GM19025 (cell line): ENCODE data around the gene CFAP141.

Experiments
- ATAC-seq: cut with Tn5 transposase; IDR thresholded peaks from one replicate; pipeline ENCODE4 v1.9.1; 2021; ENCODE audit warnings: mild to moderate bottlenecking, low read depth, moderate library complexity; ENCODE audit not compliant: unreplicated experiment

Gene CFAP141

DNA sequence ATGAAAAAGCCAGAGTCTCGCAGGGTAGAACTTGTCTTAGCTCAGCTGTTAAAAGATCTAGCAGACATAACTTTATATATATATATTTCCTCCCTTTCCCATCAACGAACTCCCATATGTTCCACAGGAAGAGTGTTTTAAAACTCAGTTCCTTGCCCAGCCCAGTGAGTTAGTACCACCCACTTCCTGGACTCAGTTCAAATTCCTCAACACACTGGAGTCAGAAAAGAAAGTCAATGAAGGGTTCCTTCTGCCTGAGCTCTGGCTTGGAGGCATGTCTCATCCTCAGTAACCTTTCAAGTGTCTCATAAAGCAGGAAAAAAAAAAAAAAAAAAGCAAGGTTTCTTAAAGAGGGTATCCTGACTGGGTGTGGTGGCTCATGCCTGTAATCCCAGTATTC, 29.8 kb downstream of the CFAP141 start:
- no peak for ATAC-seq

DNA sequence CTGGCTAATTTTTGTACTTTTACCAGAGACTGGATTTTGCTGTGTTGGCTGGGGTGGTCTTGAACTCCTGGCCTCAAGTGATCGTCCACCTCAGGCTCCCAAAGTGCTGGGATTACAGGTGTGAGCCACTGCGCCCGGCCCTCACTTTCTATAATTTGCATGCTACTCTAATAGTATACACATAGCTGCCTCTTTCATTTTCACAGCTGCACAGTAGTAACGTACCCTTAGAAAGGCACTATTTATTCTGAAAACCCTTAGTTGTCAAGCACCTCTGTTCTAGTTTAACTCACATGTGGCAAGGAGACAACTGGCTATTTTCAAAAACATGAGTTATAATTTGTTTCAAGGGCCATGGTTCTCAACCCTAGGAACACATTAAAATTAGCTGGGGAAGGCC, 31.5 kb downstream of the CFAP141 start:
- ATAC-seq: no peak

DNA sequence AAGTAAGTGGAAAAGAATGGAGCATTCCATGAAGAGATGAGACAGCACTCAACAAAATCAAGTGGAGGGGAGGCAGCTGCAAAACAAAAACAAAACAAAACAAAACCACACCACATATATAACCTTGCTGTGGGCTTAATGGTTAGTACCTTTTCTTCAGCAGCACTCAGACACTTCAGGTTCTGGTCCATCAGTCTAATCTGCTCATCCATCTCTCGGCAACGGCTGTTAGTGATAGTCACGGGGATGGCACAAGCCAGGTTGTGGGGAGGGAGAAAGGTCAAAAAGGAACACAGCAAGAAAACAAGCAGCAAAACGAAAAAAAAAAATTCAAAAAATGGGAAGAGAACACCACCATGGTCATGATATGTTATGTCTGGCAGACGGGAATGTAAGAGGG, 34.3 kb downstream of the CFAP141 start:
- no peak for ATAC-seq

DNA sequence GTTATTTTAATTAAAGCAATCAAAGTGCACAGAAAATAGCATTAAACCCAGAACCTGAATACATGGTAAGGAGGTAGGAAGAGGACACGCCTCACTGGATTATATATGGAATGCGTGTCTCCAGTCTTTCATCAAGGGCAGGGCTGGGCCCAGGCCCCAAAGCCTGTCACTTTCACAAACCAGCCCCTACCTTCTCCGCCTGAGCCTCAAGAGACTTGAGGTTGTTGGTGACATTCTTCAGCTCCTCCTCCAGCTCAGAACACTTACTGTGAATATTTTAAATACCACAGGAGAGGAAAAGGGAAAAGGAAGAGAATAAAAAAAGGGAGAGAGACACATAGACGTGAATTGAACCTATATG, 34.9 kb downstream of the CFAP141 start:
- ATAC-seq: no peak

DNA sequence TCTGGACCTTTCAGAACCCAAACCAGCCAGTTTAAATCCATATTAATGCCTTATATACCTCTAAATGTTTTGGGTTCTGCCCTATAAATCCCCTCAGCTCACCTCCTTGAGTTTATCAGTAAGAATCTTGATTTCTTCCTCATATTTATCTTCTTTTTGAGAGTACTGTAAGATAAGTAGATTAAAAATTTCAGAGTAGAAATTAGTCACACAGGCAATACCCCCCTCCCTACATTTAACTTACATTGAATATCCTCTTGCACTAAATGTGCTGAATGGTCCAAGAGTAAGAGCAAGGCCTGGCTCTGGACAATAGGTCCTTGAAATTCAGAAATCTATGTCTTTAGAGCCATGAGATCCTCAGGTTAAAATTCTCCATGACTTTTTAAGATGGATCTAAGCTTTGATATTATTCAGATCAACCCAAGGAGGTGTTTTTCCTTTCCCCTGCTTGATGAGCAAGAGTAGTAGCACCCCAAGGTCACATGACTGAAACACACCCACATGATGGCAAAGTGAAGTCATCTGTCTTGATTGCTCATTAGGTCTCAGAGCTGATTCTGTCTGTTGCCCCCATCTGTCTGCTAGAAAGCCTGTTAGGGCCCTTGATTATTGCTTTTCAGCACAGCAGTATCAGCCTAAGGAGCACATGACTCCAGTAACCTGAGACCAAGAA, 35.4 kb downstream of the CFAP141 start:
- ATAC-seq: no peak

DNA sequence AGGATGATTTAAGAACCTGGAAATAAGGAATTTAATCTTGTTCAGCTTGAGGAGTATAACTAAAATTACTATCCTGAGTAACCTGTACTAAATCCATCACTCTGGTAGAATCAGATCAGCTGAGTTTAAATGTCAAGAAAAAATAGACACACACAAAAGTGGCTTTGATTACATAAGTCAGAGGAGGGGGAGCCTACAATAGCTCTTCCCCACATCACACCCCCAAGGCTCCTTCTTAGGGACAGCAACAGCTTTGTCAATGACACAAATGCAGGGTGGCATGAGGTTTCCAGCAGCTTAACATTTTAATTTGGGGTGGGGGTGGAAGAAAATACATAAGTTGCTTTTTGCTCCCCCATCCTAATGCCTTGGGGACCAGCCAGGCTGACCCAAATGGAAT, 38.7 kb downstream of the CFAP141 start:
- ATAC-seq: no peak

DNA sequence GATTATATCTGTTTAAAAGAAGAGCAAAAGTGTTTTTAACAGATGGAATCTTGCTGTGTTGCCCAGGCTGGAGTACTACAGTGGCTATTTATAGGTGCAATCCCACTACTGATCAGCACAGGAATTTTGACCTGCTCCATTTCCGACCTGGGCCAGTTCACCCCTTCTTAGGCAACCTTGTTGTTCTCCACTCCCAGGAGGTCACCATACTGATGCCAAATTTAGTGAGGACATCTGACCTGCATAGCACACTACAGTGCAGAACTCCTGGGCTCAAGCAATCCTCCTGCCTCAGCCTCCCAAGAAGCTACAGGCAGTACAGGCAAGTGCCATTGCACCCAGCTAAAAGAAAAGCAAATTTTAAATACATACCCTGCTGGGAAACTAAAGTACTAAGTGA, 39.9 kb downstream of the CFAP141 start:
- no peak for ATAC-seq

DNA sequence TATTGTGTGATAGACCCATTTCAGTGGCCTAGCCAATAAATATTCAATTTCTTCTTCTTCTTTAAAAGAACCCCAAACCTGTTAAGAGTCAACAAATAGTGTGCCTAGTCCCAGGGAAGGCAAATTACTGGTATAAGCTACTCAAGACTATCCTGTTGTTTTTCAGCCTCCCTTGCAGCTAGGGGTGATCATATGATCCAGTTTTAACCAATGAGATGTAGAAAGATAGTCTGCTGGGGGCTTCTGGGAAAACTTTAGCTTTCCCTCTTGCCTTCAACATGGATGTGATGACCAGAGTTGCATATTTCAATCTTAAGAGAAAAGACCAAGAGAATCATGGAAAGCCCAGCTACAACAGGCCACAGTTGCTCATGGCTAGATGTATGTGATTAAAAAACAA, 46.6 kb downstream of the CFAP141 start:
- ATAC-seq: no peak

DNA sequence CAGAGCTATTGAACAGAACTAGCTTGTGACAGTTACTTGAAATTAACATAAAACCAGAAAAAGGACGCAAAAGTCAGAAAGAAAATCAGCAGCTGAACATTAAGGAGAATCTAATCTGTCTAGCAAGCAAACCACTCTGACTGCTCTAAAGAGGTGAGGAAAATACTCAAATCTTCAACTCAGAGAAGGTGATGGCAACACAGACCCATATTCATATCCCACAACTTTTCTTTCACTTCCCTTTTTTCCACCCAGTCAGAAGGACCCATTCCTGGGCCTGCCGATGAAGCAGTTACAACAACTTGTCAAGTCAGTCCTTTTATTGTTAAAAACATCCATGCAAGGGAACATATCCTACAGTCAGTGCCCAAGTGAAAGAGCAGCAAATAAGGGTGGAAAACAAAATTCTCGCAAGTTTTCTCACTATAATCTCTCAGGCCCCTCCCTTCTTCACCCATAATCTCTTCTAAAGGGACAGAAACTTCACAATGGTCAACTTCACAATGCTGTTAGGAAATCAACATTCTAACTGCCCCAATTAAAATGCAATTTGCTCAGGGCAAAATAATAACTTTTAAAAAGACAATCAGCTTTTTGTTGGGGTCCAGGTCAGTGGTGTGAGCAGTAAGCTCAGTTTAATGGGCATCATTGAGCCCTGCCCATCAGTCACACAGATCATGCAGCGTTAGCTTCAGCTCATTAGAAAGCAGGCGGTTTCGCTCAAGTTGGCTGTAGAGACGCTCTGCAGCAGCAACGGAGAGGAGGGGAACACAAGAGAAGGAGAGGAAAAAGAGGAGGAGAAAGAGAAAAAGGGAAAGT, 47.6 kb downstream of the CFAP141 start:
- no peak for ATAC-seq

DNA sequence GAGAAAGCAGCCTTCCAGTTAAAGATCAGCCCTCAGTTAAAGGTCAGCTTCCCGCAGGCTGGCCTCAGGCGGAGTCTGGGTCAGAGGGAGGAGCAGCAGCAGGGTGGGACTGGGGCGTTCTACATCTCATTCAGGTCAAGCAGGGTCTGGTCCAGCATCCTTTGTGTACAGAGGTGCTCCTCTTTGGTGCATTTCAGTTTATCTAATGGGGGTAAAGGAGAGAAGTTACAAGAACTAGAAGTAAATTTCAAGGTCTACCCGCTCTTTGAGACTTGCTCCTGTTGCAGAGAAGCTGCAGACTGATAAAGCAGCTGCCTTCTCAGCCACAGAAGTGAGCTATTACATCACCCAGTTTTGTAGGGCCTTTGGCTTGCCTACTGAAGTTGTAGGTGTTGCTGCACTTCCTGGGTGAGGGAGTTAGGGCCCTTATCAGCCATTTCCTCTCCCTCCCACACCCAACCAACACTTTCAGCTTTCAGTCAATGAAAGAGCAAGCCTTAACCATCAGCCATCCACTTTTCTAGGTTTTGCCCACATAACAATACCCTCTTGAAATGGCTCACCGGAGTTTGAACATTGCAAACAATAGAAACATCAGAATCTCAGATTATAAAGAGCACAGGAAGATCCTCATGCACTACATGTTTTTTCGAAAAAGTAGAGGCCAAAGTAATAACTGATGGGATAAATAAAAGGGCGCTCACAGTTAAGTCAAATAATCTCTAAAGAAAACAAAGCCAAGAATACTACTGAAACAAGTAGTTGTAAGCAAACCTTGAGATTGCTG, 48.4 kb downstream of the CFAP141 start:
- ATAC-seq: peak; percentile 75

DNA sequence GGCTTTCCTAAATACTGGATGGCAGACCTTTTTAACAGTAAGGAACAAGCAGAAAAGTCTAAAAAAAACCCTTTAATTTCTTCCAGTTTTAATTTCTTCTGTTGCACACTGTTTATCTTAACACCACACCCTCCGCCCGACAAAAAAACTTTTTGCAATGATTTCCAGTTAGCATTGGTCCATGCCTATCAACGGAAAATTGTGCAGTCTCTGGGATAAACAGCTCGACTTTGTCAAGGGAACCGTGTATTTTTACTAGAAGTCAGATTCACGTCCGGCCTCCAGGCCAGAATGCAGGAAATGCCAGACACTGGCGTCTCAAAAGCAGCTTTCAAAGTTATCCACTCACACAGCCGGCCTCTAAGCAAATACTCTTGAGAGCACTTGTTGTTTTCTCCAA, 50.9 kb downstream of the CFAP141 start:
- ATAC-seq: no peak

DNA sequence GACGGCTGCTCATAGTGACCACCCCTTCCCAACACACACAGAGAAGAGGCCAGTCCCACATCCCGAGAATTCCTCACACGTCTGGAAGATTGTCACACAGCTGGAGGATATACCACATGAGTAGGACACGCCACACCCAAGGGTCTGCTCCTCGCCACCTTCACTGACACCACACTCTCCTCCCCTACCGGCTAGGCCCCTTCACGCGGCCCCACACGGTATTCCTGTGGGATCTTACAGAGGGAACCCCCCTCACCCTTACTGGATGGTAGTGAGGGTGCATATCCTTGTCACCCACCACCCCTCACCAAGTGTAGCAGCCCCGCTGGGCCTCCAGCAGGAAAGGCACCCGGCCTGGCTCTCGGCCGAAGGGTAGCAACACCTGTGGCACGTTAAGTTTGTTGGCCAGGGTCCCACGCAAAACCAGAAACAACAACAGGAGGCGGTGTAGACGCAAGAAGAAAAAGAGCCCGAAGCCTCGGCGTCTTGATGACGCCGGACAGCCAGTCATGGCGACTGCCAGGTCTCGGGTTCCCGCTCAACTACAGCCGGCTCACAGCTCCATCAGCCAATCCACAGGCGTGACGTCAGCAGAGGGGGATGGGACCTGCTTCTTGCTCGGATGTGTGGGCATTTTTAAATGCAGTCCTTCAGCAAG, 51.5 kb downstream of the CFAP141 start, which contains the start of gene NUP210L:
NUP210L (minus strand) TSS at position 540 of the 658 bp plus-strand sequence.
- ATAC-seq: no peak

DNA sequence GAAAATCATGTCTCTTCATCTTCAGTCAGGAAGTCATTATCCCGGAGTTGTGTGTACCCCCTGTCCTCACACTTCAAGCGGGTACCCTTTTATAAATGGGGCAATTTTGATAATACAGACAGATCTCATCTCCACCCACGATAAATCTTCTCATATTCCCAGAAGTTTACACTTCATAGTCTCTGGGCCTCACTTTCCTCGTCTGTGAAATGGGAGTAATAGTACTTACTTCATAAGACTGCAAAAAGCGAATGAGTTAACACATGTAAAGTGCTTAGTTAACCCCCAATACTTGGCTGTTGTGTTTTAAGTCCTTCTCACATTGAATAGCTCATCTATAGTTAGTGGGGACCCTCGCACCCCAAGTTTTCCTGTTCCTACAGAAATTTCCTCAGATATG, 52.1 kb downstream of the CFAP141 start:
- no peak for ATAC-seq

DNA sequence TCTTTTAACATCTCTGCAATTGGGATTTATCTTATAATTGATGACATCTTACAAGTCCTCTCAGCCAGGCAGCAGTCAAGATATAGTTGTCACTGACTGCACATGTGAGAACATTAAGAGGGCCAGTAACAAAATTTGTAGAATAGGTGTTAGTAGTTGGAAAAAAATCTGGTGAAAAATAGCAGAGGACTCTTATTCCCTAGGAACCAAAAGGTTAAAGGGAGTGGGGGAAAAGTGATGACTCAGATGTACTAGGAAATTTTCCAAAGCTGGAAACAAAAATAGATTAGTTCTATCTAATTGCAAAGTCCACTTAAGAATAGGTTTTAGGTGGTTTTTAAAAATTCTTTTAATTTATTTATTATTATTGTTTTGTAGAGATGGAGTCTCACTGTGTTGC, 54.8 kb downstream of the CFAP141 start:
- no peak for ATAC-seq
